Bronchial epithelial cell (primary cell): ENCODE results near the gene SCFD1. TPM values are rescaled to one million over a fixed set of nuclear protein-coding genes. Genes with fewer than 3 reads are reported as not detected.

Experiments
- DNase-seq: peaks from one replicate; pipeline ENCODE4 v3.0.0-alpha.2; 2010; ENCODE audit warnings: low read depth
- FAIRE-seq: peaks from 2 replicates; lab custom pipeline; 2011; peaks lifted over from hg19 to GRCh38; lab: Jason Lieb, UNC
- H3K27me3 ChIP-seq: 2 replicates; pipeline ENCODE4 v1.5.1; 2011; ENCODE audit warnings: low read length; ENCODE audit not compliant: control insufficient read depth, insufficient read depth
- H3K36me3 ChIP-seq: 2 replicates; pipeline ENCODE4 v1.5.1; 2011; ENCODE audit warnings: low read length; ENCODE audit not compliant: control insufficient read depth, insufficient read depth
- H3K4me3 ChIP-seq: 2 replicates; pipeline ENCODE4 v1.5.1; 2011; ENCODE audit warnings: mild to moderate bottlenecking, low read depth, low read length, control low read depth
- total RNA-seq: library from RNA; depleted of rRNA; stranded (reverse); fragments of >200 nt; gene quantifications from 2 replicates; pipeline ENCODE4 v1.2.1, GENCODE V29; 2014
- TF ChIP-seq, protein P1 (sequence below): IDR thresholded peaks from 2 replicates; pipeline ENCODE4 v1.5.1; 2011; ENCODE audit warnings: mild to moderate bottlenecking, moderate library complexity, low read length, control low read depth, inconsistent platforms; ENCODE audit not compliant: insufficient read depth, severe bottlenecking

SCFD1 gene
- total RNA-seq, 1 donor from 2014 or later, result 101 TPM

DNA sequence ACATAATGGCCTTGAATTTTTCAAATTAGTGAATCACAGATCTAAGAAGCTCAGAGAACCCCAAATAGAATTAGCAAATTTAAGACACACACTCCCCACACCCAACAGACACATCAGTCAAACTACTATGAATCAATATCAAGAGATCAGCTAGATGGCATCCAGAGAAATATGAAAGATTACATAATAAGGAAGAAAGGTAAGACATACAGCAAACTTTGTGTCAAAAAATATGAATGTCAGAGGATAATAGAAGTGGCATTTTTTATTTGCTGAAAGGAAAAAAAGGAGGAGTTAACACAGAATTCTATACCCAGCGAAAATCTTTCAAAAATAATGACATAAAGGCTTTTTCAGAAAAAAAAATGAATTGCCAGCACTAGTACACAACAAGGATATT lies 141.8 kb downstream of the SCFD1 start:
- Histone ChIP-seq H3K36me3 (no peaks in the 10 kb centered on the region), H3K4me3 (no peak overlapping the region), H3K27me3 (no peaks in the 10 kb centered on the region)
- no peak for FAIRE-seq
- DNase-seq, result no peak
- TF ChIP-seq, protein P1, sequence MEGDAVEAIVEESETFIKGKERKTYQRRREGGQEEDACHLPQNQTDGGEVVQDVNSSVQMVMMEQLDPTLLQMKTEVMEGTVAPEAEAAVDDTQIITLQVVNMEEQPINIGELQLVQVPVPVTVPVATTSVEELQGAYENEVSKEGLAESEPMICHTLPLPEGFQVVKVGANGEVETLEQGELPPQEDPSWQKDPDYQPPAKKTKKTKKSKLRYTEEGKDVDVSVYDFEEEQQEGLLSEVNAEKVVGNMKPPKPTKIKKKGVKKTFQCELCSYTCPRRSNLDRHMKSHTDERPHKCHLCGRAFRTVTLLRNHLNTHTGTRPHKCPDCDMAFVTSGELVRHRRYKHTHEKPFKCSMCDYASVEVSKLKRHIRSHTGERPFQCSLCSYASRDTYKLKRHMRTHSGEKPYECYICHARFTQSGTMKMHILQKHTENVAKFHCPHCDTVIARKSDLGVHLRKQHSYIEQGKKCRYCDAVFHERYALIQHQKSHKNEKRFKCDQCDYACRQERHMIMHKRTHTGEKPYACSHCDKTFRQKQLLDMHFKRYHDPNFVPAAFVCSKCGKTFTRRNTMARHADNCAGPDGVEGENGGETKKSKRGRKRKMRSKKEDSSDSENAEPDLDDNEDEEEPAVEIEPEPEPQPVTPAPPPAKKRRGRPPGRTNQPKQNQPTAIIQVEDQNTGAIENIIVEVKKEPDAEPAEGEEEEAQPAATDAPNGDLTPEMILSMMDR, result no peak

DNA sequence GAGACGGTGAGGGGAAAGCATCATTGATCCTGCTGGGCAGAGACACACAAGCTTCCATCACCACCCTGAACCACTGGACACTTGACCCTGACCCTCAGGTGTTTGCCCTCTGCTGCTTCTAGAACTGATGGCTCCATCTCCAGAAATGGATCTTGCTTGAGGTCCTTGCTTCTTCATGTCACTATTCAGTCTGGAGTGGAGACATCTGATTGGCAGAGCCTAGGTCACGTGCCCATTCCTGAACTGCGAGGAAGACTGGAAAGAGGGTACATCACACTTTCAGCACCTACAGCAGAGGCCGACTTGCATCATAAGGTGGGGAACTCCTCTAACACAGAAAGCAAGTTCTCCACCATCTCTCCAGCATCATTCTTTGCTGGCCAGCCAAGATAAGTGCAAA lies 145.5 kb downstream of the SCFD1 start:
- no peaks in the 10 kb centered on the region for H3K36me3 ChIP-seq
- H3K27me3 ChIP-seq, result peaks cover 6% of the 10 kb centered on the region
- FAIRE-seq (peak; percentile 32), DNase-seq (no peak)
- TF ChIP-seq, protein P1, result no peak
- no peak overlapping the region for H3K4me3 ChIP-seq

DNA sequence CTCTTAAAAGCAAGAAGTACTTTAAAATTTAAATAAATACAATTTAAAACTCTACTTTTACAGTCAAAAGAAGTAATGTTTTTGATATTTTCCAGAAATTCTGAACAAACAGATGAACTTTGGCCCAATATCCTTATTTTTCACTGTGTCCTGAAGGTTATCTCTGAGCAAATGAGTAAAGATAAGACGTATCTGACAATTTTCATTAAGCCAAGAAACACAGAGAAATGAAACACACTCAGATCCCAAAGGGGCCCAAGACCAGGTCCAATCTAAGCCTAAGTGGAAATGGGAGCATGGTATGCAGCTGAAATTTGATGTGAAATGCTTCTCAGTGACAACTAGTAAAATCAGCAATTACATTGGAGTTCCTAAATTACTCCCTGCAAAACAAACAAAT lies 146.7 kb downstream of the SCFD1 start:
- Histone ChIP-seq H3K4me3 (no peak overlapping the region), H3K27me3 (peaks cover 7% of the 10 kb centered on the region)
- TF ChIP-seq, protein P1, result no peak

DNA sequence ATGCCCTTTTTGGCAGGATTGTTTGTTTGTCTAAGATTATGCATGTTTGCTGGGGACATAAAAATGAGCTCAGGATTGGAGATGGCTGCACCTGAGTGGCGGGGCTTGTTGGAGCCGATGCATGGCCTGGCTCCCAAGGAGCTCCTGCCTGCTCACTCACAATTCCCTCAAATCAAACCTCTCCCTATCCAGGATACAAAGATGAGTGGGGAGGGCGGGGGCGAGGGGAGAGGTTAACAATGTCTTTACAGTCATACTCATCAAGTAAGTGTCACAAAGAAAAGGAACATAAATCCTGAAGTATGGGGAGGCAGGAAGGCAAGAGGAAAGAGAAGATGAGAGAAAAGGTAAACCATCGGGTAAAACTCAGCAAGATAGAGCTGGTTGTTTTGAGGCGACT lies 148.3 kb downstream of the SCFD1 start:
- Histone ChIP-seq H3K27me3 (peaks cover 7% of the 10 kb centered on the region), H3K4me3 (no peak overlapping the region), H3K36me3 (no peaks in the 10 kb centered on the region)
- DNase-seq (no peak), FAIRE-seq (no peak)
- TF ChIP-seq, protein P1, result no peak

More for the DNA sequence above, 146.7 kb downstream of the SCFD1 start:
- no peaks in the 10 kb centered on the region for H3K36me3 ChIP-seq
- no peak for DNase-seq
- FAIRE-seq, result no peak

DNA sequence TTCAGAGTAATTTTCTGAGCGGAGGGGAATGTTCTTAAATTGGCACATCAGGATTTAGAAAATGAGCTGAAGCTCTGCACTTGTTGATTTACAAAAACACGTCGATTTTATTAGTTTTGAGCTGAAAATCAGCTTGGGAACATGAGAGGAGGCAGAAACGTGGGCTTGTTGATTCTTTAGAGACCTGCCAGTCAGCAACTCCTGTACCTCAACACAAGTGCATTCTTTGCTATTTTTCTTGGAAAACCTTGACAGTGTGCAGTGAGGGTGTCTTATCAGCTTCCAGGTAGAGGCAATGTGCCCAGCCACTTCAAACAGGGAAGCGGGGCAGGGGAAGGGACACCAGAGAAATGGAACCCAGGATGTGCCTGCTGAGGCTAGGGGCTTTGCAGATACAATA lies 149.5 kb downstream of the SCFD1 start:
- H3K36me3 ChIP-seq, result no peaks in the 10 kb centered on the region
- H3K4me3 ChIP-seq, result no peak overlapping the region
- DNase-seq (no peak), FAIRE-seq (peak; percentile 28)
- H3K27me3 ChIP-seq, result peaks cover 7% of the 10 kb centered on the region
- TF ChIP-seq, protein P1, result no peak

DNA sequence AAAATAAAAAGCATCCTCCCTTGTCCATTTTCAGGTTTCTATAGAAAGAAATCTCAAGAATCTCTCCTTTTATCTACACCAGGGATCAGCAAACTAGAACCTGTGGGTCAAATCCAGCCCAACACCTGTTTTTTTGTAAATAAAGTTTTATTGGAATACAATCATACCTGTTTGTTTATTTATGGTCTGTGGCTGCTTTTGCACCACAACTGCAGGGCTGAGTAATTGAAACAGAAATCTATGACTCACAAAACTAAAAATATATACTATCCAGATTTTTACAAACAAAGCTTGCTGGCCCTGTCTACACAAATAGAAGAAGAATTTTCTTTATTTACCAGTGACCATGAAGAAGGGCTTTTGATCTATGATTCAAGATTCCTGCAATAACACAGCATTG lies 157.1 kb downstream of the SCFD1 start:
- Histone ChIP-seq H3K4me3 (no peak overlapping the region), H3K36me3 (no peaks in the 10 kb centered on the region), H3K27me3 (no peaks in the 10 kb centered on the region)
- TF ChIP-seq, protein P1, result no peak
- peak; percentile 51 for DNase-seq
- FAIRE-seq, result no peak
